OCI-LY1 (cell line): ENCODE data around the gene IFRD2.

ENCODE experiments used
- EZH2 ChIP-seq: fragments of 200-600 bp; sonication (generic), shearing (Covaris generic); IDR thresholded peaks from 2 replicates; pipeline ENCODE4 v1.8.0; 2017; ENCODE audit warnings: borderline replicate concordance, mixed run types, mild to moderate bottlenecking, antibody characterized with exemption, low read length, moderate library complexity, mixed read lengths
- TF ChIP-seq, protein P1 (sequence below): fragments of 200-600 bp; sonication (generic), shearing (Covaris generic); IDR thresholded peaks from 2 replicates; pipeline ENCODE4 v1.5.1; 2017; ENCODE audit warnings: mild to moderate bottlenecking, antibody characterized with exemption, low read length, moderate library complexity, mixed read lengths

DNA sequence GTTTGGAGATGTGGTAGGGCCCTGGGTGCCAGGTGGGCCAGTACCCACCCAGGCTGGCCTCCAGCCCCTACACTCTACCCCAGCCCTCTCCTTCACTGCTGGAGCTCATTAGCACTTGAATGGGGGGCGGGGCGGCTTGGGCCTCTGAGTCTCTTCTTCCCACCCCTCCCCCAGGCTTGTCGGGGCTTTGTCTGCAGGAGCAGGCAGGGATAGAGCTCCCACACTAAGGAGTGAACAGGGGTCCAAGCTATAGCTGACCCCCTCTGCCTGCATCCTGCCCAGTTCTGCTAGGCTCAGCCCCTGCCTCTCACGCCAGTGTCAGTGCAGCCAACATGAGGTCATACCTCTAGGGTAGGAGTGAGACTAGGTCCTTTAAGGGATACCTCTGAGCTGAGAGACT is 51.1 kb downstream of the IFRD2 start:
- TF ChIP-seq, protein P1, sequence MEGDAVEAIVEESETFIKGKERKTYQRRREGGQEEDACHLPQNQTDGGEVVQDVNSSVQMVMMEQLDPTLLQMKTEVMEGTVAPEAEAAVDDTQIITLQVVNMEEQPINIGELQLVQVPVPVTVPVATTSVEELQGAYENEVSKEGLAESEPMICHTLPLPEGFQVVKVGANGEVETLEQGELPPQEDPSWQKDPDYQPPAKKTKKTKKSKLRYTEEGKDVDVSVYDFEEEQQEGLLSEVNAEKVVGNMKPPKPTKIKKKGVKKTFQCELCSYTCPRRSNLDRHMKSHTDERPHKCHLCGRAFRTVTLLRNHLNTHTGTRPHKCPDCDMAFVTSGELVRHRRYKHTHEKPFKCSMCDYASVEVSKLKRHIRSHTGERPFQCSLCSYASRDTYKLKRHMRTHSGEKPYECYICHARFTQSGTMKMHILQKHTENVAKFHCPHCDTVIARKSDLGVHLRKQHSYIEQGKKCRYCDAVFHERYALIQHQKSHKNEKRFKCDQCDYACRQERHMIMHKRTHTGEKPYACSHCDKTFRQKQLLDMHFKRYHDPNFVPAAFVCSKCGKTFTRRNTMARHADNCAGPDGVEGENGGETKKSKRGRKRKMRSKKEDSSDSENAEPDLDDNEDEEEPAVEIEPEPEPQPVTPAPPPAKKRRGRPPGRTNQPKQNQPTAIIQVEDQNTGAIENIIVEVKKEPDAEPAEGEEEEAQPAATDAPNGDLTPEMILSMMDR: no peak
- no peak for TF ChIP-seq EZH2
